ENCODE measurements around the gene RFT1. TPM values are rescaled to one million over a fixed set of nuclear protein-coding genes. Genes with fewer than 3 reads are reported as not detected.
A peak's percentile ranks its signal among the peaks of the same experiment; 100 is the strongest.

Gene RFT1
- total RNA-seq, 1 donor from 2014 or later, result 15.5 TPM

DNA sequence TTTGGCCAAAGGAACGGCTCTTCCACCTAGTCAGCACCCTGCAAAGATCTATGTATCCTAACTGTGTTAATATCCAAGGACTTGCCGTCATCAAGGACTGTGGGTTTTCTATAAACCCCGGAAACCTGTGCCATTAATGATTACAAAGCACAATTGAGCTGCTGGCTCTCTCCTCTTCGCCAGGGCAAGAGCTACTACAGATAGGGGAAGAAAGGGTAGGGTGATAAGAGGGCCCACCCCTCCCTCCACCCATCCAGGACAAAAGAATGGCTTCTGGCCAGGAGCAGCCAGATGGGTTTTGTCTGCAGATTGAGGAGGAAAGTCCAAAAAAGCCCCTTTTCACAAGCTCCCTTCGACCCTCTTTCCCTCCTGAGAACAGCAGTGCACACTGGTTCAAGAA is 9.9 kb downstream of the RFT1 start:
- peaks cover 42% of the 10 kb centered on the region for H3K36me3 ChIP-seq (ENCODE audit: control insufficient read depth, insufficient read depth, low read length)
- no peak overlapping the region for H3K4me3 ChIP-seq (ENCODE audit: low read depth, low read length)
- DNase-seq (ENCODE audit: low read depth) (no peak), FAIRE-seq (peak; percentile 47)
- TF ChIP-seq, protein P1, sequence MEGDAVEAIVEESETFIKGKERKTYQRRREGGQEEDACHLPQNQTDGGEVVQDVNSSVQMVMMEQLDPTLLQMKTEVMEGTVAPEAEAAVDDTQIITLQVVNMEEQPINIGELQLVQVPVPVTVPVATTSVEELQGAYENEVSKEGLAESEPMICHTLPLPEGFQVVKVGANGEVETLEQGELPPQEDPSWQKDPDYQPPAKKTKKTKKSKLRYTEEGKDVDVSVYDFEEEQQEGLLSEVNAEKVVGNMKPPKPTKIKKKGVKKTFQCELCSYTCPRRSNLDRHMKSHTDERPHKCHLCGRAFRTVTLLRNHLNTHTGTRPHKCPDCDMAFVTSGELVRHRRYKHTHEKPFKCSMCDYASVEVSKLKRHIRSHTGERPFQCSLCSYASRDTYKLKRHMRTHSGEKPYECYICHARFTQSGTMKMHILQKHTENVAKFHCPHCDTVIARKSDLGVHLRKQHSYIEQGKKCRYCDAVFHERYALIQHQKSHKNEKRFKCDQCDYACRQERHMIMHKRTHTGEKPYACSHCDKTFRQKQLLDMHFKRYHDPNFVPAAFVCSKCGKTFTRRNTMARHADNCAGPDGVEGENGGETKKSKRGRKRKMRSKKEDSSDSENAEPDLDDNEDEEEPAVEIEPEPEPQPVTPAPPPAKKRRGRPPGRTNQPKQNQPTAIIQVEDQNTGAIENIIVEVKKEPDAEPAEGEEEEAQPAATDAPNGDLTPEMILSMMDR (IDR thresholded peaks at IDR 0.05; ENCODE audit: insufficient read depth, low read length, severe bottlenecking), result no peak
- H3K27me3 ChIP-seq (ENCODE audit: control insufficient read depth, insufficient read depth, low read length), result no peaks in the 10 kb centered on the region

DNA sequence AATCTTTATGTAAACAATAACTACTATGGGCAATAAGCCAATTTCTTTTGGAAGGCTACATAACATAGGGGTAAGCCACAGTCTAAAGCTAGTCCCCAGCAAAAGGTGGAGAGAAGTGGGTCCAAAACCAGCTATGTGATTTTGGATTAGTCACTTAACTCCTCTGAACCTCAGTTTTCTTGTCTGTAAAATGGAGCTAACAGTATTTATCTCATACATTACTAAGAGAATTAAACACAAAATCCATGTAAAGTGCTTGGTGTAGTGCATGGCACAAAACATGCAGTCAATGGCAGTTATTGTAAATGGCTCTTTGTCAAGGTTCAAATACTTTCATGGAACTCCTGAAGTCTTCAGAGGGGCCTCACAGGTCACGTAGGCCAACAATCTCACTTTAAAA is 13.3 kb downstream of the RFT1 start:
- H3K4me3 ChIP-seq (ENCODE audit: low read depth, low read length), result no peak overlapping the region
- H3K36me3 ChIP-seq (ENCODE audit: control insufficient read depth, insufficient read depth, low read length), result peaks cover 32% of the 10 kb centered on the region
- DNase-seq (ENCODE audit: low read depth), result no peak
- H3K27me3 ChIP-seq (ENCODE audit: control insufficient read depth, insufficient read depth, low read length), result no peaks in the 10 kb centered on the region
- TF ChIP-seq, protein P1 (IDR thresholded peaks at IDR 0.05; ENCODE audit: insufficient read depth, low read length, severe bottlenecking), result no peak
- FAIRE-seq, result no peak

DNA sequence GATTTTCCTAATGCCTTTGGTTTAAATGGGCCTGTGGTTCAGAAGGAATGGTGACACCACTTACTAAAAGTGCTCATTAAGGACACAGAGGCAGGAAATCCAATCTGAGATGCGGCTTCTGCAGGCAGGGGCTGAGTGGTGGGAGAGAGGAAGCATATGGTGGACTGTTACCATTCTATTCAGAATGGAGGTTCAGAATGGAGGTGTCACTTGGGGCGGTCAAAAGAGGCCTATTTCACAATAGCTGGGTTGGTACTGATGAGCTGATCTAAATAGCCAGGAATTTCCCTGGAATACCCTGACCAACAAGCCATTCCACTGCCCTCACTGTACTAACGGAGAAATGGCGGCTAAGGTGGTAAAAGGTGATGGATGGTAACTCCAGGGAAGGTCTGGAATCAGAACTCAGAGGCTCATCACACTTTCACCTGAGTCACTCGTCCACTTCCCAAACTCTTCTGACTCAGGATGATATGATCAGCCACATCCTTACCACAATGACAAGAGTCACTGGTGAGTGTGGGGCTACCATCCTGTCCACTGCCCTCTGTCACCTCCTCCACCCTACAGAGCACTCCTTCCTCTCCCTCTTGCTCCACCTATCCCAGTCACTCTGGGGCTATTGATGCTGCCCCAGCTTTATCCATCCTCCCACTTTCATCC is 15.7 kb downstream of the RFT1 start:
- Histone ChIP-seq H3K36me3 (ENCODE audit: control insufficient read depth, insufficient read depth, low read length) (peaks cover 18% of the 10 kb centered on the region), H3K4me3 (ENCODE audit: low read depth, low read length) (no peak overlapping the region), H3K27me3 (ENCODE audit: control insufficient read depth, insufficient read depth, low read length) (no peaks in the 10 kb centered on the region)
- DNase-seq (ENCODE audit: low read depth) (peak; percentile 85), FAIRE-seq (no peak)
- TF ChIP-seq, protein P1 (IDR thresholded peaks at IDR 0.05; ENCODE audit: insufficient read depth, low read length, severe bottlenecking), result no peak

DNA sequence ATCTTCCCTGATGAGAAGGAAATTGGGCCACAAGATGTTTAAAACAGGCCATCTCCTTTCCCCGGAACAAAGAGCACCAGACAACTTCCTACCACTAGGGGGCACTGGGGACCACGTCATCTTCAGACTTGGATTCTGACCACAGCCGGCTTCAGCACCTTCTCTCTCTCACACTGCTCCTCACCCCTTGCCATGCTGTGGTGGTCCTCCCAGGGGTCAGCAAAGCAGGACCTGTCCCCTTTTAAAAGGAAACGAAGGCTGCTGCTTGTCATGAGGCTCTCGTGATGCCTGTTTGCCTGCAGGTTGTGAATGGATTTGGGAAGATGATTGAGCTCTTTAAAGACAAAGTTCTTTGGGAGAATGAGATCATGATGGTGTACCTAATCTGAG is 16.2 kb downstream of the RFT1 start:
- H3K27me3 ChIP-seq (ENCODE audit: control insufficient read depth, insufficient read depth, low read length), result no peaks in the 10 kb centered on the region
- H3K36me3 ChIP-seq (ENCODE audit: control insufficient read depth, insufficient read depth, low read length), result peaks cover 14% of the 10 kb centered on the region
- peak; percentile 67 for DNase-seq (ENCODE audit: low read depth)
- FAIRE-seq, result no peak
- TF ChIP-seq, protein P1 (IDR thresholded peaks at IDR 0.05; ENCODE audit: insufficient read depth, low read length, severe bottlenecking), result peak; percentile 97
- no peak overlapping the region for H3K4me3 ChIP-seq (ENCODE audit: low read depth, low read length)

DNA sequence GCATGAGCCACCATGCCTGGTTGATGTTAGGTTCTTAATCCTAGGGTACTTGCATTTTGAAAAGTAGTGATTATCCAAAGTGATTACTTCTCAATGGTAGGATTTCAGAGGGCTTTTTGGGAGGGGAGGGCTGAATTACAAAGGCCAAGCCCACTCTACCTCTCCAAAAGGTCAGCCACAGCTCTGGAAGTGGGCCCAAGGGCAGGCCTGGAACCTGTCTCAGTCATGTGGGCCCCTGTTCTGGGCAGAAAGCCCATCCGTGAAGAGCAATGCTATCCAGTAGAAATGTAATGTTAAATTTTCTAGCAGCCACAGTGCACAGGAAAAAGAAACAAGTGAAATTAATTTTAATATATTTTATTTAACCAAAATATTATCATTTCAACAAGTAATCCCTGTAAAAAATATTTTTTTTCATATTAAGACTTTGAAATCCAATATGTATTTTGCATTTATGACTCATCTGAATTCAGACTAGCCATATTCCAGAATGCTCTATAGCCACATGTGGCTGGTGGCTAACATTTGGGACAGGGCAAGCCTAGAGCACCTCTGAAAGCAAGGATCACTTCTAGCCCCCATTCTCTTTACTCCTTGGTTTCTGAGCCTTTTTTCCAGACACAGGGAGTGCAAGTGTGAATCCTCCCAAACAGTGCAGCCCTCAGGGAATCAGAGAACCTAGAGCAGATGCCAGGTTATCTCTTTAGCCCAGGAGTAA is 16.8 kb downstream of the RFT1 start:
- FAIRE-seq, result no peak
- Histone ChIP-seq H3K36me3 (ENCODE audit: control insufficient read depth, insufficient read depth, low read length) (peaks cover 14% of the 10 kb centered on the region), H3K4me3 (ENCODE audit: low read depth, low read length) (no peak overlapping the region), H3K27me3 (ENCODE audit: control insufficient read depth, insufficient read depth, low read length) (no peaks in the 10 kb centered on the region)
- TF ChIP-seq, protein P1 (IDR thresholded peaks at IDR 0.05; ENCODE audit: insufficient read depth, low read length, severe bottlenecking), result no peak
- no peak for DNase-seq (ENCODE audit: low read depth)
